Motor neuron (in vitro differentiated cells): Measurements from ENCODE around the gene CRB1. TPM values are rescaled to one million over a fixed set of nuclear protein-coding genes. Genes with fewer than 3 reads are reported as not detected.
"Not testable (repeated sequence)": the region's sequence is repeated elsewhere in the genome, so short reads cannot be mapped to it uniquely, and the experiment has no call there.

Experiments
- ATAC-seq, 8 experiments: fragments of 200-7000 bp; cut with Tn5 transposase; replicated peaks in 6 of 8; 2 replicates each; pipeline ENCODE4 v1.8.0; 2021; ENCODE audit warnings: mild to moderate bottlenecking in 8 of 8, moderate library complexity in 8 of 8
- H3K27ac ChIP-seq, 2 donors: fragments of 250-450 bp; sonication (Bioruptor Pico); 2 replicates each; pipeline ENCODE4 v1.9.0; 2021; ENCODE audit warnings: antibody characterized with exemption in 2 of 2, mild to moderate bottlenecking in 2 of 2, moderate library complexity in 1 of 2
- H3K4me1 ChIP-seq, 2 donors: fragments of 250-450 bp; sonication (Bioruptor Pico); replicated peaks in 1 of 2; 2 replicates each; pipeline ENCODE4 v1.6.1; 2021; ENCODE audit warnings: antibody characterized with exemption in 2 of 2, mild to moderate bottlenecking in 2 of 2, moderate library complexity in 1 of 2
- H3K4me3 ChIP-seq, 5 donors: fragments of 250-450 bp; sonication (Bioruptor Pico); 2 replicates each; pipeline ENCODE4 v1.9.0; 2021; ENCODE audit warnings: antibody characterized with exemption in 5 of 5, mild to moderate bottlenecking in 5 of 5, moderate library complexity in 4 of 5
- WGBS, 10 experiments: fragments of 450-650 bp; shearing (Covaris generic); methylation state at CpG; one replicate each; pipeline ENCODE4 v1.0.0; 2022; 5-methylcytosine and 5-hydroxymethylcytosine counted together
- in situ Hi-C, 9 experiments: fragments of 400-800 bp; cut with MboI; loops; one replicate each; pipeline ENCODE4 v1.15.0; 2021; ENCODE audit warnings: low sequenced_read_pairs in 9 of 9, low pct_unique_long_range_greater_than_20kb in 2 of 9; ENCODE audit not compliant: unreplicated experiment in 9 of 9
- total RNA-seq, 8 experiments: library from RNA; unstranded; fragments of 300-600 nt; gene quantifications; 2 replicates each; pipeline versions ENCODE4 v1.2.3 to v1.2.4, GENCODE V29; 2022

CRB1 gene
- total RNA-seq, 8 experiments from 2014 or later: 0.66 to 24.9 (median 14.2) TPM

DNA sequence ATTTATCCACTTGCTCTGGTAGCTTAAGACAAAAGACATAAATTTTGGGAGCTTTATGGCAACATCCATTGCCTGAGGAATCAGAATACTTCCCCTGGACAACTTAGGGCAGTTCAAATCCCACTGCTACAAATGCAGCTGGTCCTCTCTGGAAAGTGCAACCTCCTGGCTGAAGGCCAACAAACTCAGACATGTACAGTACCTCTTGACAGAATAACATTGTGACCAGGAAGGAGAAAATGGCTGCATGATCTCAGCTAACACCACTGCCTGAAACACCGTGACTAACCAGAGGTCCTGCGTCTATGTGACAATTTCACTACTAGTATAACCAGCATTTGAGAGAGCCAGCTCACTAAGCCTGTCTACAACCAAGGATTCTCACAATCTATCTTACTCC is 218.9 kb downstream of the CRB1 start:
- Histone ChIP-seq H3K4me3 (no peak overlapping the region), H3K4me1 (peaks cover 0 to 4% of the 10 kb centered on the region in 2 donors), H3K27ac (no peak overlapping the region)
- peak in 4 of 8 experiments; percentile 28 to 61 (median 44) for ATAC-seq
- in situ Hi-C loops: no loop called here
- WGBS, 10 experiments: 83 to 100% (median 100%) methylated on average over 1 to 2 of the region's 2 CpGs; no CpG with 5 or more reads in 5 of the 10 experiments

DNA sequence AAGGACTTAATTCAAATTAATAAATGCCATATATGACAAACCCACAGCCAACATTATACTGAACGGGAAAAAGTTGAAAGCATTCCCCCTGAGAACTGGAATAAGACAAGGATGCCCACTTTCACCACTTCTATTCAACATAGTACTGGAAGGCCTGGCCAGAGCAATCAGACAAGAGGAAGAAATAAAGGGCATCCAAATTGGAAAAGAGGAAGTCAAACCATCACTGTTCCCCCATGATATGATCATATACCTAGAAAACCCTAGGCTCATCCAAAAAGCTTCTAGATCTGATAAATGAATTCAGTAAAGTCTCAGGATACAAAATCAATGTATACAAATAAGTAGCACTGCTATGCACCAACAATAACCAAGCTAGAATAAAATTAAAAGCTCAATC is 223.5 kb downstream of the CRB1 start:
- H3K4me3 ChIP-seq, in situ Hi-C loops, ATAC-seq, H3K27ac ChIP-seq, H3K4me1 ChIP-seq: not testable (repeated sequence)
- 0 to 100% (median 80%) methylated on average over 1 of the region's 1 CpG; no CpG with 5 or more reads in 1 of the 10 experiments for WGBS, 10 experiments

DNA sequence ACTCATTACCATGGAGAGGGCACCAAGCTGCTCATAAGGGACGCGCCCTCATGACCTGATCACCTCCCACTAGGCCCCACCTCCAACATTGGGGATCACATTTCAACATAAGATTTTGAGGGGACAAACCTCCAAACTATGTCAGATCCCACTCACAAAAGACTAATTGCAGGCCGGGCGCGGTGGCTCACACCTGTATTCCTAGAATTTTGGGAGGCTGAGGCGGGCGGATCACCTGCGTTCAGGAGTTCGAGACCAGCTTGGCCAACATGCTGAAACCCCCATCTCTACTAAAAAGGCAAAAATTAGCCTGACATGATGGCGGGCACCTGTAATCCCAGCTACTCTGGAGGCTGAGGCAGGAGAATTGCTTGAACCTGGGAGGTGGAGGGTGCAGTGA is 228.7 kb downstream of the CRB1 start:
- ATAC-seq: no peak
- WGBS, 10 experiments: 30 to 93% (median 82%) methylated on average over 2 to 10 of the region's 10 CpGs; no CpG with 5 or more reads in 3 of the 10 experiments
- no peak overlapping the region for H3K4me3 ChIP-seq
- H3K27ac ChIP-seq: no peak overlapping the region
- H3K4me1 ChIP-seq: no peaks in the 10 kb centered on the region
- in situ Hi-C loops: no loop called here

DNA sequence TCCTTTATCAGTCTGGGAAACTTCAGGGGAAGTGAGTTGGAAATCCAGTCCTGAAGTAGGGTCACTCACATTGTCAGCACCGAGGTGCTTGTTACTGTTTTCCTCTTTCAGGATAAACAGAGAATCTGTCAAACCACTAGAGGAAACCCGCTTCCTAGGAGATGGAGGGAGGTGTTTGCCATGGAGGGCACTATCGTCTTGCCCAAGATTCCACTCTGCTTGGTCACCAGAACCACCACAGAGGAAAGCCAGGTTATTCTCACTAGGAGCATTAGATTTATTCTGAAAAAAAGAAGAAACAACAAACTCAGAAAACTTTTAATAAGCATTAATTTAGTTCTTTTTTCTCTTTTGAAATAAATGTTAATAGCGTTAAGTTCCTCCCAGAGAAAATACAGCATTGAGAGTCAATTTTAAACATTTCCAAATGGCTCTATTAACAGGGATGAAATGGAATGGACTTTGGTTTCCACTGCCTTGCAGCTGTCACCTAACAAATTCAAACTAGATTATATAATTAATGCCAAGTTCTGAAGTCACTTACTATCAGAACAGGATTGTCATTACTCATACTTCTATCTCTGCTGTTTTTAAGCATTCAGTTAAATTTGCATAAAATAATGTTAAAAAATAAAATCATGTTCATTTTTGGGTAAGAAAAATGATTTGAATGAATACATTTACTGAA is 242.8 kb downstream of the CRB1 start:
- H3K4me3 ChIP-seq: no peak overlapping the region
- no peak for ATAC-seq
- 36 to 100% (median 86%) methylated on average over 1 to 4 of the region's 4 CpGs for WGBS, 10 experiments
- in situ Hi-C loops: no loop called here
- H3K27ac ChIP-seq: no peak overlapping the region
- no peaks in the 10 kb centered on the region for H3K4me1 ChIP-seq

DNA sequence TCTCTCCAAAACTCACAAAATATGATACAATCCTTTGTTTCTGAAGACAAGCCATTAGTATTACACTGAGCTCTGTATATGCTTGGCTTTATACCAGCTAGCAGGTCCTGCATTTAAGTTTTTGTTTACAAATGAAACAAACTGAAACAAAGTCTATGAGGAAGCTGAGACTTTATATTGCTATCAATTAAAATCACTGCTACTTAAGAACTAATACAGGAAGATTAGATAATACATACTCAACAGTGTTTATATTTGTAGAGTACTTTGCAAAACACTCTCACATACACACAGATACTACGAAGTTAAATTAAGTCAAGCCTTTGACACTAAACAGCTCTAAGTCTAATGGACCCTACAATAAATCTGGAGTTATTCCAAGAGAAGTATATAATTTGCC is 247.4 kb downstream of the CRB1 start:
- Histone ChIP-seq H3K4me1 (no peaks in the 10 kb centered on the region), H3K27ac (no peak overlapping the region), H3K4me3 (no peak overlapping the region)
- no peak for ATAC-seq
- in situ Hi-C loops: no loop called here
- WGBS, 10 experiments: 71 to 100% (median 91%) methylated on average over 1 of the region's 1 CpG; no CpG with 5 or more reads in 2 of the 10 experiments

- Histone ChIP-seq H3K27ac (no peak overlapping the region), H3K4me3 (no peak overlapping the region), H3K4me1 (no peaks in the 10 kb centered on the region)
- in situ Hi-C loops: no loop called here
- WGBS, 10 experiments: 83 to 100% (median 100%) methylated on average over 1 of the region's 1 CpG; no CpG with 5 or more reads in 1 of the 10 experiments
- no peak for ATAC-seq
These were observed 251.8 kb downstream of the CRB1 start for GRCh38 chr1:197519741-197520334.

DNA sequence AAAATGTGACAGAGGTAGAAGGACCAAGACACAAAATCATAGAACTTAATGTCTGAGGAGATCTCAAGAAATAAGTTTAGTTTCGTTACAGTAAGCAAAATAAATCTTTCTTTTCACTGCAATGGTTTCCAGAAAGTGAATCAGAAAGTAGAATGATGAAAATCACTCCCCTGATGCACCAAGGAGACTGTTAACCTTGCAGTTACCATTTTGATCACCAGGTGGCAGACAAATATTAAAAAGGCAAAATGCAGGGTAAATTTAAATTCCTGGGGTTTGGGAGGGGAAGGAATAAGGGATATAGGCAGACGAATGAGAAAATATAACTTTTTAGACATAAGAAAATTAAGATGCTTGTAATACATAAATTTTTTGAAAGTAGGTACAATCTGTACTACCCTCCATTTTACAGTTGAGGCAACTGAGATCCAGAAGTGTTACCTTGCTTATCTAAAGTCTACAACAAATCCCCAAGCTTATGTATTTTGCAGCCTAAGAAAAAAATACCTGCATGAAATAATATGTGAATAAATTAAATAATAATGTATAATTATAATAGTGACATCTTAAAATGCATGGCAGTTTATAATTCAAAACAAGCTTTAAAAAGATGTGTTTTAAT is 253.2 kb downstream of the CRB1 start:
- no peak overlapping the region for H3K27ac ChIP-seq
- in situ Hi-C loops: no loop called here
- peak in 2 of 8 experiments; percentile 22 to 28 for ATAC-seq
- H3K4me3 ChIP-seq: no peak overlapping the region
- WGBS, 10 experiments: 0 to 38% (median 22%) methylated on average over 1 to 2 of the region's 2 CpGs
- no peaks in the 10 kb centered on the region for H3K4me1 ChIP-seq

DNA sequence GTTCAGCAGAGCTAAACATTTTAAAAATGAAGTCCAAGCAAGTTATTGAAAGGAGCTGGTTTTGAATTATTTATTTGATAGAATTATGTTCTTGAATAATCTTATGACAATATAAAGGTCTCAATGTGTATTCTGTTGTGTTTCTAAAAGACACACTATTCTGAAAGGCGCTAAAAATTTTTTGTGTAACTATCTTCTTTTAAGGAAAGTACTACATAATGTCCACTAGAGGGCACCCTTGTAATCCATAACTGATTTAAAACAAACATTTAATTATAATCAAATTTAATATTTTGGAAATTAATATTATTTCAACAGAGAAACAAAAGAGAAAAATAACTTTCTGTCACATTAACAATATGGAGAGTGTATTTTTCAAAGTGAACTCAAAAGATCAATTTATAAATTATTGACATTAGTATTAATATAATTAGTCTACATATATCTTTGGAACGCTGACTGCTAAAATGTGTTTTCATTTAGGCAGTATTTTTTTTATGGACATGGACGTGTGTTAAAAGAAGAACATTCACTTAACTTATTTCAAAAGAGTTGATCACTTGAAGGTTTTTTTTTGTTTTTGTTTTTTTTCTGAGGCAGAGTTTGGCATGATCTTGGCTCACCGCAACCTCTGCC is 258.8 kb downstream of the CRB1 start:
- ATAC-seq: no peak
- peaks cover 0 to 3% of the 10 kb centered on the region in 2 donors for H3K4me1 ChIP-seq
- H3K27ac ChIP-seq: no peak overlapping the region
- no peak overlapping the region for H3K4me3 ChIP-seq
- WGBS, 10 experiments: 33 to 63% (median 52%) methylated on average over 3 to 4 of the region's 4 CpGs
- in situ Hi-C loops: loop anchor here in 1 of 9 experiments (25.0 kb wide), 1 partner anchor 935 kb away; no protein-coding TSS in a partner anchor

Other genes with a start within 250 kb of the CRB1 start
- not detected for gene F13B, start 201.0 kb upstream of the CRB1 start, total RNA-seq
- gene ASPM, start 121.6 kb upstream of the CRB1 start, total RNA-seq: 10 to 100 TPM in 3 of 8 experiments, 1 to 10 TPM in 4, under 1 TPM in 1; 0.15 to 55.5 (median 3.1) TPM
- gene ZBTB41, start 67.0 kb upstream of the CRB1 start, total RNA-seq: 10 to 100 TPM in 7 of 8 experiments, 1 to 10 TPM in 1; 9.6 to 45.4 (median 23.8) TPM